Superior temporal gyrus (tissue), 1 donor: ENCODE data around the gene TM7SF3.

Experiments
- DNase-seq: peaks from one replicate; pipeline ENCODE4 v3.0.0-alpha.2; 2016; ENCODE audit errors: extremely low spot score

The TM7SF3 gene

GRCh38 chr12:26928661-26929060 is 85.5 kb downstream of the TM7SF3 start:
- DNase-seq = no peak
